Breast epithelium (tissue), 3 donors: ENCODE data around the gene VAT1L.

Experiments
- CTCF ChIP-seq, 3 donors: fragments of 450-650 bp; IDR thresholded peaks; one replicate each; pipeline ENCODE4 v1.5.1; 2016 to 2017; ENCODE audit warnings: antibody characterized with exemption in 3 of 3, mild to moderate bottlenecking in 3 of 3, moderate library complexity in 3 of 3
- POLR2A ChIP-seq: fragments of 450-650 bp; IDR thresholded peaks from one replicate; pipeline ENCODE4 v1.6.1; 2016; ENCODE audit warnings: antibody characterized with exemption, mild to moderate bottlenecking, moderate library complexity

GRCh38 chr16:77868052-77868451 is 79.7 kb downstream of the VAT1L start:
- no peak for TF ChIP-seq CTCF (IDR thresholded peaks at IDR 0.05)
- TF ChIP-seq POLR2A = no peak
